ENCODE data around the gene CBY2.

CBY2 gene

GRCh38 chr13:45700971-45701900 is 884 bp upstream of the CBY2 start:
- in situ Hi-C loops (cut with MboI; ENCODE audit: low sequenced_read_pairs), result no loop called here

GRCh38 chr13:45702869-45703391 is 810 bp downstream of the CBY2 start:
- in situ Hi-C loops (cut with MboI; ENCODE audit: low sequenced_read_pairs), result no loop called here

DNA sequence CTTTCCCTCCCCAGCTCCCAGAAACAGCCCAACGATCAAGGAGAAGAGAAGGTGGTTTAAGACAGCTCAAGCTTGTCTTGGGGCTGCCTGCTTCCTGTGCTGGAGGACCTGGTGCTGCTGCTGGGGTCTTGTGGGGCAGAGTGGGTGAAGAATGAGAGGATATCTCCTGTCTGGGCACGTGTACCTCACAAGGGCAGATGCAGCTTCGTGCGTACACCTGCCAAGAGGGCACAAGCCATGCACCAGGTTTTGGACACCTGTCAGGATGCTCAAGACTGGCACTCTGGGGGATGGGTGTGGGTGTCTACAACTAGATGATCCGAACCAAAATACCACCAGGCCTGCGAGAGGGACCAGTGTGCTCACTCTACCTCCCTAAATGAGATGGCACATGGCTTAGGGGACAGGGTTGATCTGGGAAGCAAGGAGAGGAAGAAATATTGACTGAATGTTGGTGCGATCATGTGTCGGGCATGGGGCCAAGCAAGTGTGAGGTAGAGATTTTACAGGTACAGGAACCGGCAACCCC is 2.2 kb downstream of the CBY2 start:
- in situ Hi-C loops (cut with MboI; ENCODE audit: low sequenced_read_pairs), result no loop called here

DNA sequence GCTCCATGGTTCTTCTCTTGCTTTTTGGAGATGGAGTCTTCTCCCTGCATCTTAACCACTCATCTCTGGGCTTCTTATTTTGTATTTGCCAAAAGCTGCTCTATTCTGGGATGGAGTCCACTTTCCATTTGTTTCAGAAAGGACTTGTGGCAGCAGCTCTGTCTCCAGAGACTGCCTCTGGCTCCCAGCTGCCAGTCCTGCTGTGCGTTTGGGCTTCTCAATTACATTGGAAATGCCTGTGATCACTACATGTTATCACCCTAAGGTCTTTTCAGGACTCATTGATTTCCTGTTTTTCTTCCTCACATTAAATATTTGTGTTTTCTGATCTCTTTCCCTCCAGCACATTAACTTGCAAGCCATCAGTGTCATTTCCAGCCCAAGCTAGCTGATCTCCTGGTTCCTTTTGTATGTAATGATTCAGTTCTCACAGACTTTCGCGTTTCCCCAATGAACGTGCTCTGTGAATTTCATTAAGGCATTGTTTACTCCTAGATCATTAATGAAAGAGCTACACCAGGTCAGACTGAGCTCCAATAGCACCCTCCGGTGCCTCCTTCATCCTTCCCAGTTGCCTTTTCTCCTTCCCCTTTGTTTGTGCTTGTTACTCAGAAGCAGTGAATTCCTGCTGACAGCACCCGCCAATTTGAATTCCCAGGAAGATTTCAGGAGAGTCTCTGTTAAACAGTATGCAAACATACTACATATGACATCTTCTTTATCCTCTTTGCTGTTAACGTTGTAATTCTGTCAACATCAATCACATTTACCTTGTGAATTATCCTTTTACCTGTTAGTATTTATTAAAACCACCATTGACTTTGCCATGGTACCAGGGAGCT is 3.0 kb downstream of the CBY2 start:
- in situ Hi-C loops (cut with MboI; ENCODE audit: low sequenced_read_pairs), result no loop called here

GRCh38 chr13:45705918-45706317 is 3.8 kb downstream of the CBY2 start:
- in situ Hi-C loops (cut with MboI; ENCODE audit: low sequenced_read_pairs), result no loop called here

DNA sequence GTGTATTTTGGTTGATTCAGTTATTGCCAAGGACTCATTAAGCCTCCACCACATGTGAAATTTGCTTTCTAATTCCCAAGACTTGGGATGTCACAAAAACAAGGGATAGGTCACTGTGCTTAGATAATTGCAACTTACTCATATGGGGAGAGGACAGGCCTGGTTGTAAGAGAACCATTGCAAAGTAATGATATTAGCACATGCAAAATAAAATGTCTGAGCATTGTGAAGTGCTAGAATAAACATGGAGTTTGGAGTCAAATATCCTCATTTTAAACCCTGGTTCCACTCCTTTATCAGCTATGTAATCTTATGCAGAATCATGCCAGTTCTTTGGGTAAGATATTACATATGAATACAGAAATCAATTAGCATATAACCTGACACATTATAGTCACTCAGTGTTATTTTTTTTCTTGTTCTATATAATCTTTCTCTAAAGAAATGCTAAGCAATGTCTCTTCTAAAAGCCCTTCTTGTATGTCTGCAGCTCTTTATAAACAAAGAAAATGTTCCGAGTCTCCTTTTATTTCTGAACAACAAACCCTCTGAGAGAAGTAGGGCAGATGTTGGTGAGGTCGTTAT is 5.5 kb downstream of the CBY2 start:
- in situ Hi-C loops (cut with MboI; ENCODE audit: low sequenced_read_pairs), result no loop called here

DNA sequence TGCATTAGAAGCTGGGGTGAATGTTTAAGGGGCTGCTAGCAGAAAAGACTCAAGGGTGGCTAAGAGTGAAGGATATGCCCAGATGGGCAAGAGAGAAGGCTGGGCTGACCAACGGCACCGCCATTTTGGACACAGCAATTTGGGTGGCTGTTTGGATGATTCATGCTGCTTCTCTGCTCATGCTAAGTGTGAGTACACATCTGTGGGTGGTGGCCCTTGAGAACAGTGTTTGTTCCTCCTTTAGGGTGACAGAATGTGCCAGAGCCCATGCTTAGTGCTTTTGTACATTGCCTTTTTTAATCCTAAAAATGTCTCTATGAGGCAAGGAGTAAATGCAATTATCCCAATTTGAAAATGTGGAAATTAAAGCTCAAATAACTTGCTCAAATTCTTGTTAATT is 9.8 kb downstream of the CBY2 start:
- in situ Hi-C loops (cut with MboI; ENCODE audit: low sequenced_read_pairs), result no loop called here

DNA sequence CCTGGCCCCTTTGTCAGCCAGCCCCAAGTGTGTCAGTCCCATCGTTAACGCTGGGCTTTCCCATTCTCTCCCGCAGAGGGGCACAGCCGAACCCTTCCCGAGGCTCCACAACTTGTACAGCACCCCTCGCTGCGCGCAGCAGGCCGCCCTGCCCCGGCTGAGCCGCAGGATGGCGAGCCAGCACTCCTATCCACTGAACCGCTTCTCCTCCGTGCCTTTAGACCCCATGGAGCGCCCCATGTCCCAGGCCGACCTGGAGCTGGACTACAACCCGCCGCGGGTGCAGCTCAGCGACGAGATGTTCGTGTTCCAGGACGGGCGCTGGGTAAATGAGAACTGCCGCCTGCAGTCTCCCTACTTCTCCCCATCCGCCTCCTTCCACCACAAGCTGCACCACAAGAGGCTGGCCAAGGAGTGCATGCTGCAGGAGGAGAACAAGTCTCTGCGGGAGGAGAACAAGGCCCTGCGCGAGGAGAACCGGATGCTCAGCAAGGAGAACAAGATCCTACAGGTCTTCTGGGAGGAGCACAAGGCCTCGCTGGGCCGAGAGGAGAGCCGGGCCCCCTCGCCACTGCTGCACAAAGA is 11.1 kb downstream of the CBY2 start:
- in situ Hi-C loops (cut with MboI; ENCODE audit: low sequenced_read_pairs), result no loop called here

GRCh38 chr13:45713721-45714120 is 11.6 kb downstream of the CBY2 start:
- in situ Hi-C loops (cut with MboI; ENCODE audit: low sequenced_read_pairs), result no loop called here

GRCh38 chr13:45714170-45714569 is 12.1 kb downstream of the CBY2 start:
- in situ Hi-C loops (cut with MboI; ENCODE audit: low sequenced_read_pairs), result no loop called here

- in situ Hi-C loops (cut with MboI; ENCODE audit: low sequenced_read_pairs), result no loop called here
Measured at GRCh38 chr13:45715351-45715750, 13.2 kb downstream of the CBY2 start.

- in situ Hi-C loops (cut with MboI; ENCODE audit: low sequenced_read_pairs), result no loop called here
Measured at GRCh38 chr13:45717349-45717748, 15.2 kb downstream of the CBY2 start.

DNA sequence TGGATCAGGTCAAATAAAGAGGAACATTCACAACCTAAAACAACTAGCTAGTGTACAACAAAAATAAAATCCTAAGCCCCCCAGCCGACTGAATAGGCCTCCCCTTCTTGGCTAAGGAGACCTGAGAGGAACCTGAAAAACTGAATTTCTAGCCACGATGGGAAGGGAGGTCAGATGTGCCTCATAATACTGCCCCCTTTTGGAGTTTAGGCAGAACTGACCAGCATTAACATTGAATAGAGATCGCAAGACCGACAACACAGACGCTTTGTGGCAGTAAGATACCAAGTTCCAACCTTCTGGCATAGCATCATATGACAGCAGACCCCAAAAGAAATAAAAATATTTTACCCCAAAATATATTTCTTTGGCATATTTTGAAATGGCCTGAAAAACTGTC is 15.9 kb downstream of the CBY2 start:
- in situ Hi-C loops (cut with MboI; ENCODE audit: low sequenced_read_pairs), result no loop called here

- in situ Hi-C loops (cut with MboI; ENCODE audit: low sequenced_read_pairs), result no loop called here
Measured at GRCh38 chr13:45718992-45719391, 16.9 kb downstream of the CBY2 start.

DNA sequence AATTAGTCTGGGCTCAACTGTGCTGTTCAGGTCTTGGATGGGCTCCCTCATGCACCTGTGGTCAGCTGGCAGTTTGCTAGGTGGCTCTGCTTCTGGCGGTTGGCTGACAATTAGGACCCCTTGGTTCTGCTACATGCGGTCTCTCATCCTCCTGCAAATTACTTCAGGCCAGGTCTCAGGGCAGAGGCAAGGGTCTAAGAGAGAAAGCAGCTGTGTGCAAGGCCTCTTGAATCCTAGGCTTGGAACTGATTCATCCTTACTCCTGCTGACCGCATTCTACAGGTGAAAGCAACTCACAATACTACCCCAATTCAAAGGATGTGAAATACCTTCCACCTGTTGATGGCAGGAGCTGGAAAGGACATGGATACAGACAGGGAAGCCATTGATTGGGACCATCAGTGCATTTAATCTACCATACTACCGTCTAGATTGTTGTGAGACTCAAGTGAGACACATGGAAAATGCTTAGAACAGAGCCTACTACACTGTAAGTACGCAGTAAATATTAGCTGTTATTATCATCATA is 19.1 kb downstream of the CBY2 start:
- in situ Hi-C loops (cut with MboI; ENCODE audit: low sequenced_read_pairs), result no loop called here

- in situ Hi-C loops (cut with MboI; ENCODE audit: low sequenced_read_pairs), result no loop called here
Measured at GRCh38 chr13:45723798-45724197, 21.7 kb downstream of the CBY2 start.

- in situ Hi-C loops (cut with MboI; ENCODE audit: low sequenced_read_pairs), result no loop called here
Measured at GRCh38 chr13:45728759-45729158, 26.6 kb downstream of the CBY2 start.

DNA sequence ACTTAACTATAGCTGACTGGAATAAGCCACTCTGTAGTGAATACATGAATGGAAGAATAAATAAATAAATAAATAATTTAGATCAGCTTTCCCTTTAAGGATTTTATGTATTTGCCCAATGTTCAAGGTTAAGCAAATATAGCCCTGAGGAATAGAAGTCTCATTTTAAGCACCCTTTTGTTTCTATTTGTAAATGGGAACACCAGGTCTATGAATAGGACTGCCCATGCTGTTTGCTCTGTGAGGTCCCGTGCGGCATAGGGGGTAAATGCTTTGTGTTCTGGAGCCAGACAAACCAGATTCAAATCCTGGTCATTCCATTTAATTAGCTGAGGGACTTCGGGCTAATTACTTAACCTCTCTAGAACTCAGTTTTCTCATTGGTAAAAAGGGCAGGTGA is 29.3 kb downstream of the CBY2 start:
- in situ Hi-C loops (cut with MboI; ENCODE audit: low sequenced_read_pairs), result no loop called here

GRCh38 chr13:45732916-45733315 is 30.8 kb downstream of the CBY2 start:
- in situ Hi-C loops (cut with MboI; ENCODE audit: low sequenced_read_pairs), result no loop called here

GRCh38 chr13:45733361-45733760 is 31.2 kb downstream of the CBY2 start:
- in situ Hi-C loops (cut with MboI; ENCODE audit: low sequenced_read_pairs), result no loop called here
